HepG2 (cell line): ENCODE results near the gene SMAD7. TPM values are rescaled to one million over a fixed set of nuclear protein-coding genes. Genes with fewer than 3 reads are reported as not detected.

Source experiments
- ATAC-seq: fragments of 200-7000 bp; cut with Tn5 transposase; 3 replicates; pipeline ENCODE4 v1.9.1; 2020; ENCODE audit warnings: mild to moderate bottlenecking, moderate library complexity
- BruUV-seq: library from RNA; stranded (reverse); fragments of 400-500 nt; replicated peaks from 2 replicates; lab custom pipeline; 2021; lab: Mats Ljungman, UMichigan
- CTCF ChIA-PET: fragments of 300-600 bp; formaldehyde crosslinking; extraction: SDS; loops from one replicate; lab custom pipeline; 2021; ENCODE audit warnings: low total read pairs, inconsistent platforms, low intra/inter-chr PET ratio; lab: Yijun Ruan, JAX
- POLR2A ChIA-PET: fragments of 350-600 bp; sonication (Branson Sonifier 250); formaldehyde crosslinking; loops from one replicate; lab custom pipeline; 2020; ENCODE audit warnings: antibody characterized with exemption, inconsistent platforms; lab: Yijun Ruan, JAX
- DNase-seq: peaks from one replicate; pipeline ENCODE4 v3.0.0-alpha.2; 2015; ENCODE audit warnings: low spot score
- FAIRE-seq: peaks from 3 replicates; lab custom pipeline; 2011; peaks lifted over from hg19 to GRCh38; lab: Jason Lieb, UNC
- H2AFZ ChIP-seq: one replicate; pipeline ENCODE4 v1.6.1; 2011; ENCODE audit warnings: low read length, inconsistent platforms
- H3K27ac ChIP-seq: fragments of 300-600 bp; 3 replicates; pipeline ENCODE4 v1.8.0; 2011; ENCODE audit warnings: mixed run types, mild to moderate bottlenecking, mixed read lengths, low read length, inconsistent platforms; ENCODE audit not compliant: insufficient read depth; ENCODE audit errors: extremely low read length
- H3K27me3 ChIP-seq, 2 experiments: fragments of 200-600 bp in 1 of 2; 2 replicates in 1 of 2; 3 replicates in 1 of 2; pipeline versions ENCODE4 v1.6.0 to v1.8.0; 2011; ENCODE audit warnings: low read length in 2 of 2, mild to moderate bottlenecking in 2 of 2, moderate library complexity in 2 of 2, inconsistent platforms in 1 of 2; ENCODE audit not compliant: insufficient read depth in 2 of 2, control insufficient read depth in 1 of 2
- H3K36me3 ChIP-seq, 2 experiments: fragments of 200-600 bp in 1 of 2; replicated peaks in 1 of 2; 2 replicates in 1 of 2; 3 replicates in 1 of 2; pipeline versions ENCODE4 v1.5.1 to v1.8.0; 2011; ENCODE audit warnings: low read length in 2 of 2, inconsistent platforms in 1 of 2; ENCODE audit not compliant: insufficient read depth in 2 of 2, control insufficient read depth in 1 of 2
- H3K4me1 ChIP-seq: 2 replicates; pipeline ENCODE4 v1.5.1; 2012; ENCODE audit warnings: low read length, inconsistent platforms; ENCODE audit not compliant: insufficient read depth
- H3K4me2 ChIP-seq: 2 replicates; pipeline ENCODE4 v1.6.0; 2011; ENCODE audit warnings: low read depth, low read length, inconsistent platforms
- H3K4me3 ChIP-seq, 3 experiments: fragments of 200-600 bp in 1 of 3; sonication (generic), shearing (Covaris generic) in 1 of 3; replicated peaks in 1 of 3; 2 replicates each; pipeline ENCODE4 v1.5.1; 2011 to 2016; ENCODE audit warnings: low read length in 3 of 3, inconsistent platforms in 2 of 3, low read depth in 2 of 3, mild to moderate bottlenecking in 2 of 3, control low read depth in 1 of 3, mixed read lengths in 1 of 3; ENCODE audit not compliant: insufficient read depth in 1 of 3
- H3K79me2 ChIP-seq: one replicate; pipeline ENCODE4 v1.6.1; 2011; ENCODE audit warnings: low read length, inconsistent platforms; ENCODE audit not compliant: insufficient read depth
- H3K9ac ChIP-seq: 2 replicates; pipeline ENCODE4 v1.6.0; 2011; ENCODE audit warnings: mild to moderate bottlenecking, low read depth, low read length, inconsistent platforms; ENCODE audit not compliant: insufficient read depth
- H3K9me3 ChIP-seq: 2 replicates; pipeline ENCODE4 v1.5.1; 2012; ENCODE audit warnings: mild to moderate bottlenecking, low read length
- H4K20me1 ChIP-seq: 2 replicates; pipeline ENCODE4 v1.6.0; 2011; ENCODE audit warnings: inconsistent platforms, mild to moderate bottlenecking, low read length, moderate library complexity; ENCODE audit not compliant: insufficient read depth
- FOSL2 ChIP-seq: sonication (generic); formaldehyde crosslinking; IDR thresholded peaks from 2 replicates; pipeline ENCODE4 v1.4.0; 2020; ENCODE audit warnings: missing genetic modification reagents
- MNT ChIP-seq: fragments of 450-650 bp; IDR thresholded peaks from 2 replicates; pipeline ENCODE4 v1.6.1; 2016
- NCOA5 ChIP-seq: sonication (generic); formaldehyde crosslinking; IDR thresholded peaks from 2 replicates; pipeline ENCODE4 v1.4.0; 2020; ENCODE audit warnings: missing genetic modification reagents
- SAP130 ChIP-seq: IDR thresholded peaks from 2 replicates; pipeline ENCODE4 v1.6.1; 2016; ENCODE audit warnings: low read depth
- ZNF264 ChIP-seq: sonication (generic); formaldehyde crosslinking; IDR thresholded peaks from 2 replicates; pipeline ENCODE4 v1.4.0; 2020; ENCODE audit warnings: missing genetic modification reagents
- ZNF740 ChIP-seq: sonication (generic); formaldehyde crosslinking; IDR thresholded peaks from 2 replicates; pipeline ENCODE4 v1.4.0; 2020; ENCODE audit warnings: missing genetic modification reagents
- WGBS: methylation state at CpG from one replicate; pipeline ENCODE4 v1.1.6; 2017; ENCODE audit warnings: low lambda C conversion rate; 5-methylcytosine and 5-hydroxymethylcytosine counted together
- in situ Hi-C: cut with HindIII; loops from 2 replicates; pipeline ENCODE4 v1.10.0; 2017; ENCODE audit warnings: low pct_unique_long_range_greater_than_20kb; ENCODE audit not compliant: extremely low pct_ligation_motif_present
- intact Hi-C: fragments of 100-400 bp; cut with micrococcal nuclease; formaldehyde crosslinking; loops from one replicate; pipeline ENCODE4 v1.10.0; 2022; ENCODE audit not compliant: unreplicated experiment
- polyA plus RNA-seq, 8 experiments: library from polyadenylated mRNA; depleted of rRNA in 3 of 8; stranded (reverse) in 7 of 8; unstranded in 1 of 8; fragments of >200 nt; fragmentation: Illumina TruSeq in 4 of 8; extraction: Trizol in 4 of 8; gene quantifications; 2 replicates each; pipeline versions ENCODE4 v1.2.1 to v1.2.3, GENCODE V29; 2011 to 2016; ENCODE audit warnings: low read depth in 4 of 8, missing spikeins in 1 of 8, mixed read lengths in 1 of 8; ENCODE audit not compliant: insufficient read depth in 1 of 8
- total RNA-seq, 5 experiments: library from RNA; depleted of rRNA; stranded (reverse); fragments of >200 nt; fragmentation: Illumina TruSeq; extraction: Trizol; gene quantifications; 2 replicates each; pipeline ENCODE4 v1.2.3, GENCODE V29; 2016; ENCODE audit warnings: low read depth in 1 of 5
- TF ChIP-seq, protein P1 (sequence below): sonication (generic); formaldehyde crosslinking; IDR thresholded peaks from 2 replicates; pipeline ENCODE4 v1.8.0; 2022; ENCODE audit warnings: mild to moderate bottlenecking, missing genetic modification reagents

SMAD7 gene
- total and polyA plus RNA-seq, 2 of the 13 experiments (the other 11 are each of a cell fraction or from before 2014, with no cell fraction given) = 17.4 to 24.7 TPM

- Histone ChIP-seq H3K79me2 (no peaks in the 10 kb centered on the region), H3K9me3 (no peaks in the 10 kb centered on the region), H3K4me1 (peaks cover 43% of the 10 kb centered on the region), H4K20me1 (no peaks in the 10 kb centered on the region), H3K4me2 (peak overlapping the region; percentile 53; the same call in 1 of the 2 replicates), H3K27ac (no peak overlapping the region), H2AFZ (no peak overlapping the region), H3K36me3 (no peaks in the 10 kb centered on the region), H3K4me3 (no peak overlapping the region), H3K27me3 (peaks cover 0 to 16% of the 10 kb centered on the region in 2 experiments; a peak in 4 of 5 replicates), H3K9ac (no peak overlapping the region)
- TF ChIP-seq SAP130 (CRISPR knock-in tag) = peak; percentile 26; the same call in 1 of the 2 replicates
- no peak for TF ChIP-seq NCOA5
- TF ChIP-seq, protein P1, sequence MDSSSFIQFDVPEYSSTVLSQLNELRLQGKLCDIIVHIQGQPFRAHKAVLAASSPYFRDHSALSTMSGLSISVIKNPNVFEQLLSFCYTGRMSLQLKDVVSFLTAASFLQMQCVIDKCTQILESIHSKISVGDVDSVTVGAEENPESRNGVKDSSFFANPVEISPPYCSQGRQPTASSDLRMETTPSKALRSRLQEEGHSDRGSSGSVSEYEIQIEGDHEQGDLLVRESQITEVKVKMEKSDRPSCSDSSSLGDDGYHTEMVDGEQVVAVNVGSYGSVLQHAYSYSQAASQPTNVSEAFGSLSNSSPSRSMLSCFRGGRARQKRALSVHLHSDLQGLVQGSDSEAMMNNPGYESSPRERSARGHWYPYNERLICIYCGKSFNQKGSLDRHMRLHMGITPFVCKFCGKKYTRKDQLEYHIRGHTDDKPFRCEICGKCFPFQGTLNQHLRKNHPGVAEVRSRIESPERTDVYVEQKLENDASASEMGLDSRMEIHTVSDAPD = no peak
- no peak for TF ChIP-seq ZNF740 (CRISPR knock-in tag)
- TF ChIP-seq FOSL2 (CRISPR knock-in tag) = peak; percentile 77
- TF ChIP-seq ZNF264 = no peak
- no peak for TF ChIP-seq MNT
- no peak for DNase-seq
- ChIA-PET CTCF (no interaction called here), POLR2A (interaction anchor here (2.6 kb wide), 1 partner anchor 14 kb away, joined by 8 read pairs; no protein-coding TSS in a partner anchor)
- no peak for FAIRE-seq
- ATAC-seq = no peak
- no TSS peak for BruUV-seq
- 28% methylated on average over 12 of the region's 12 CpGs for WGBS
- in situ Hi-C loops = no loop called here
- intact Hi-C loops = loop anchor here (2.0 to 5.0 kb wide), 2 partner anchors 13 to 61 kb away; no protein-coding TSS in a partner anchor
Measured at GRCh38 chr18:48961547-48961946, 10.8 kb upstream of the SMAD7 start.
